ENCODE data around the gene GNAL. TPM values are rescaled to one million over a fixed set of nuclear protein-coding genes. Genes with fewer than 3 reads are reported as not detected.

Gene GNAL
- total RNA-seq, 1 experiment from 2014 or later = 8.6 TPM

Other genes with a start within 250 kb of the GNAL start
- gene SLC35G4, start 79.7 kb upstream of the GNAL start, total RNA-seq (2014; rRNA removed; shearing (Covaris generic)) = not detected in 2 replicates
- 129 and 136 TPM in 2 replicates for gene CHMP1B, start 162.1 kb downstream of the GNAL start, total RNA-seq (2014; rRNA removed; shearing (Covaris generic))
- gene MPPE1, start 219.1 kb downstream of the GNAL start, total RNA-seq (2014; rRNA removed; shearing (Covaris generic)) = 17.7 and 18.7 TPM in 2 replicates

Data from NCI-H460 (cell line).